Body of pancreas (tissue), 4 donors: Measurements from ENCODE around the gene ITPR2.

ENCODE experiments used
- CTCF ChIP-seq, 7 experiments: fragments of 450-650 bp in 4 of 7; fragments of 200-600 bp in 3 of 7; sonication (generic) in 3 of 7; IDR thresholded peaks; one replicate each; pipeline ENCODE4 v1.5.1; 2016 to 2019; ENCODE audit warnings: antibody characterized with exemption in 7 of 7
- POLR2A ChIP-seq, 3 donors: fragments of 450-650 bp; IDR thresholded peaks; one replicate each; pipeline ENCODE4 v1.6.1; 2016; ENCODE audit warnings: antibody characterized with exemption in 3 of 3, mild to moderate bottlenecking in 2 of 3

DNA sequence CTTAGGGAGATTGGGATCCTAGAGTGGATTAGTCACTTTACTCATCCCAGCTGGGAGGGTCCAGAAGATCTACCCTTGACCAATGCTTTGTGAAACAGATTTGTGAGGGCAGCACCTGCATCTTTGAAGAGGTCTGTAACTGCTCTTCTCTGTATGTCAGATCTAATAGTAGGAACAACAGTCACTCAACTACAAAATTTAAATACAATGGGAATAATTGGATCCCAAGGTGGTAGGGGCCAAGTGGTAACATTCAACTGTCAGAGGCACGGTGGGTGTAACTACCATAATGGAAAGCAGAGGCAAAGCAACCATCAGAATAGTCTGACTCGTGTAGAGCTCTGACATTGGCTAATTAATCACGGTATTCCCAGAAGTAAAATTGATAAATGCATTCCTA is 55.8 kb downstream of the ITPR2 start:
- TF ChIP-seq CTCF (IDR thresholded peaks at IDR 0.05) = no peak
- TF ChIP-seq POLR2A (IDR thresholded peaks at IDR 0.05) = no peak
